Measurements from ENCODE around the gene MT1X.
"Not testable (repeated sequence)": the region's sequence is repeated elsewhere in the genome, so short reads cannot be mapped to it uniquely, and the experiment has no call there.

The MT1X gene

GRCh38 chr16:56673921-56674320, 8.3 kb upstream of the MT1X start:
- Histone ChIP-seq H3K27ac (no peak overlapping the region), H3K4me3 (no peak overlapping the region)

DNA sequence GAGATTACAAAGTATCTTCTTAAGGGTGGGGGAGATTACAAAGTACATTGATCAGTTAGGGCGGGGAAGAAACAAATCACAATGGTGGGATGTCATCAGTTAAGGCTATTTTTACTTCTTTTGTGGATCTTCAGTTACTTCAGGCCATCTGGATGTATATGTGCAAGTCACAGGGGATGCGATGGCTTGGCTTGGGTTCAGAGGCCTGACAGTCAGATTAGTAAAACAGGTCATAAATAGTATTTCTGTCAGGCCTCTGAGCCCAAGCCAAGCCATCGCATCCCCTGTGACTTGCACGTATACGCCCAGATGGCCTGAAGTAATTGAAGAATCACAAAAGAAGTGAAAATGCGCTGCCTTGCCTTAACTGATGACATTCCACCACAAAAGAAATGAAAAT, 7.7 kb upstream of the MT1X start:
- H3K4me3 ChIP-seq, H3K27ac ChIP-seq: not testable (repeated sequence)

DNA sequence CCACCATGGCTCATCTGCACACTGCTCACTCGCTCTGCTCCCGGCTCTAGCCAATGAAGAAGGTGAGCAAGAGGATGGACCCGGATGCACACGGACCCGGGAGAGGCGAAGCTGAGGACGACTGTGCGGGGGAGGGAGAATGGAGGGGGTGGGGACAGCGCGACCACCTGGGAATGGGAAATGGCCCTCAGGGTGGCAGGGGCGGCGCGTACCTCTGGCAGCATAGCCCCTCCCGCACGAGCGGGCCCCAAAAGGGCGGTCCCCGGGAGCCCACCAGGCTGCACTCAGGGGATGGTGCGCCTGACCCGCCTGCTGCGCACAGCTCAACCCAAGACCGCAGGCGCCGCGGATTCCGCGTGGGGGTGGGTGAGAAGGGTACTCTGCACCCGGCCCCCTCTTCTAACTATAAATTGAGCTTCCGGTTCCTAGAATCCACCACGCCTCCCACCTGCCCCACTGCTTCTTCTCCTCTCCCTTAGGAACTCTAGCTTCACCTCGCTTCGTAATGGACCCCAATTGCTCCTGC, 6.5 kb upstream of the MT1X start:
- no peak overlapping the region for H3K27ac ChIP-seq
- H3K4me3 ChIP-seq: peak overlapping the region in 4 of 7 experiments; percentile 4 to 23 (median 11)

- Histone ChIP-seq H3K27ac (no peak overlapping the region), H3K4me3 (no peak overlapping the region)
These were observed 4.8 kb upstream of the MT1X start for GRCh38 chr16:56677474-56677873.

- Histone ChIP-seq H3K27ac (no peak overlapping the region), H3K4me3 (no peak overlapping the region)
These were observed 3.1 kb upstream of the MT1X start for GRCh38 chr16:56679078-56679730.

- Histone ChIP-seq H3K27ac (no peak overlapping the region), H3K4me3 (no peak overlapping the region)
These were observed 2.5 kb upstream of the MT1X start for GRCh38 chr16:56679818-56680217.

- H3K4me3 ChIP-seq: peak overlapping the region; percentile 49 to 74 (median 62)
- peak overlapping the region; percentile 25 to 97 (median 88) for H3K27ac ChIP-seq
These were observed 580 bp downstream of the MT1X start for GRCh38 chr16:56682703-56683397.

DNA sequence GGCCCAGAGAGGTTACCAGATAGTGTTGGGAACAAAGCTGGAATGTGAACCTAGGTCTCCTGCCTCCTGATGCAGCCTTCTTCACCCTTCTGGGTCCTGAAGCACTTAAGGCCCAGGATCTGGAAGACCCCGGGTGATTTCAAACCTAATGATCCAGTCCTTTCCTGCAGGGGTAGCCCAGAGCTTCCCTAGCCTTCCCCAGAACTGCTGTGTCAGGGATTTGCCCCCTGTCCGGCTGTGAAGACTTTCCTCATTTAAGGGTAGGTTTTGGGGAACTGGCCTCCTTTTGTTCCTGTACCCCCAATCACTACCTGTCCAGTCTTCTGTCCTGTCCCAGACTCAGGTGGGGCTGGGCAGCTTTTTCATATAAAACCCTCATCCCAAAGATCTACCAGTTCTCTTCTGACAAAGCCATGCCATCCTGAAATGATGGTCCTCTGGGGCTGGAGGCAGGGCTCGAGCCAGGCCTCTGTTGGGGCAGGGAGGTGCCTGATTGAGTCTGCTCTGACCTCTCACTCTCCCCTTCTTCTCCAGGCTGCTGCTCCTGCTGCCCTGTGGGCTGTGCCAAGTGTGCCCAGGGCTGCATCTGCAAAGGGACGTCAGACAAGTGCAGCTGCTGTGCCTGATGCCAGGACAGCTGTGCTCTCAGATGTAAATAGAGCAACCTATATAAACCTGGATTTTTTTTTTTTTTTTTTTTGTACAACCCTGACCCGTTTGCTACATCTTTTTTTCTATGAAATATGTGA, 1.3 kb downstream of the MT1X start:
- peak overlapping the region; percentile 49 to 74 (median 62) for H3K4me3 ChIP-seq
- peak overlapping the region in 16 of 21 experiments; percentile 65 to 97 (median 89) for H3K27ac ChIP-seq

DNA sequence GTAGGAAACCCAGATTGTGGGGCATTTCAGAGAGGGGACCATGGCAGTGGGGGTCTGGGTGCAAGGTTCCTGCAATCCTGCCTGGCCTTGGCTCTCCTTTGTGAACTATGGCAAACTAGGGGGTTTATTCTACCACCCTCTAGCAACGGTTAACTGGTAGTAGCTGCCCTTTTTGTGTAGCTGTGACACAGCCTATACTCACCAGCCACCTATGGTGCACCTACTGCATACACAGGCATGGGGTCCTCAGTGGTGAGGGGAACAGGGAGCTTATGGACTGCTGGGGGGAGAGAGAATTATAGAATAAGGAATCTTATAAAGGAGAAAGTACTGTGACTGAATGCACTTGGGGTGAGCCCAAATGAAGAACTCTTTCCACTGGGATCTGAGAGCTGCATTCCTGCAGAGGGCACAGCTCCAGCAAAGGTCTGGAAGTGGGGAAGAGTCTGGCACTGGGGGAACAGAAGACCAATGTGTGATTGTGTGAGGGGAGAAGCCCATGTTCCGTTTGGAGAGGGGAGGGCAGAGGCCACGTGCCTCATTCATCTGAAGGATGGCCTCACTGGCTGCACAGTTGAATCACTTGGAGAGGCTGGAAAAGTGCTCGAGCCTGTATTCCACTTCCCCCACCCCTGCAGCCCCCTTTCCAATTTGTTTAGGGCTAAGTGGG, 2.1 kb downstream of the MT1X start:
- Histone ChIP-seq H3K4me3 (peak overlapping the region in 2 of 7 experiments; percentile 66 to 74), H3K27ac (peak overlapping the region in 10 of 21 experiments; percentile 15 to 94 (median 73))

DNA sequence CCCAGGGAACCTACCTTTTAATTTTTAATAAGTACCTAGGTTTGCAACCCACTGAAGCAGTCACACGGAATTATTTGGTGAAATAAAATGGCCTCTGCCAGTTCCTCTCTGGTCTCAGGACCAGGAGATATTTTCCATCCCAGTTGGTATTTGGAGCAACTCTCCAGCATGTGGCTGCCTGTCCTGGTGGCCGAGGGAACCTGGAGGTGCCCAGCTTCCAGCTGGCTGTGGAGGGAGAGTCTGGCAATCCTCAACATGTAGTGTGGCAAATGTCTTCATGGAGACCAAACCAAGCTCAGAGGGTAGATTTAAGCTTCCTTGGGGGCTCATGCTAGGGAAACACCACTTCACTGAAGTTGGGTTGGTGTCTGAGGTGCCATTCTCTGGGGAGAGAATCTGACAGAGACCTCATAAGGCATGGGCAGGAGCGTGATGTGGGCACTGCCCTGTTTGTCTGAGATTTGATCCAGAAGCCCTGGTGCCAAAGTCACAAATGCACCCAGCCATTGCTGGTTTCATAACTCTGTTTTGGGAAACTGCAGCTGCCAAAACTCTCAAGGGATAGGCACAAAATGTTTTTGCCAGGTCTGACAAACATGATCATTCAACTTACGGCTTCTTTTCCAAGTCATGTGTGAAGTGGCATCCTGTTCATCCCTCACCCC, 2.8 kb downstream of the MT1X start:
- Histone ChIP-seq H3K4me3 (peak overlapping the region in 1 of 7 experiments; percentile 74), H3K27ac (peak overlapping the region in 12 of 21 experiments; percentile 1 to 94 (median 61))

GRCh38 chr16:56686758-56687157, 4.5 kb downstream of the MT1X start:
- Histone ChIP-seq H3K27ac (no peak overlapping the region), H3K4me3 (no peak overlapping the region)

- H3K27ac ChIP-seq: peak overlapping the region in 3 of 21 experiments; percentile 10 to 44 (median 29)
- H3K4me3 ChIP-seq: no peak overlapping the region
These were observed 6.5 kb downstream of the MT1X start for GRCh38 chr16:56688762-56689161.

- Histone ChIP-seq H3K27ac (peak overlapping the region in 3 of 21 experiments; percentile 0 to 29 (median 10)), H3K4me3 (no peak overlapping the region)
These were observed 6.9 kb downstream of the MT1X start for GRCh38 chr16:56689171-56689570.

DNA sequence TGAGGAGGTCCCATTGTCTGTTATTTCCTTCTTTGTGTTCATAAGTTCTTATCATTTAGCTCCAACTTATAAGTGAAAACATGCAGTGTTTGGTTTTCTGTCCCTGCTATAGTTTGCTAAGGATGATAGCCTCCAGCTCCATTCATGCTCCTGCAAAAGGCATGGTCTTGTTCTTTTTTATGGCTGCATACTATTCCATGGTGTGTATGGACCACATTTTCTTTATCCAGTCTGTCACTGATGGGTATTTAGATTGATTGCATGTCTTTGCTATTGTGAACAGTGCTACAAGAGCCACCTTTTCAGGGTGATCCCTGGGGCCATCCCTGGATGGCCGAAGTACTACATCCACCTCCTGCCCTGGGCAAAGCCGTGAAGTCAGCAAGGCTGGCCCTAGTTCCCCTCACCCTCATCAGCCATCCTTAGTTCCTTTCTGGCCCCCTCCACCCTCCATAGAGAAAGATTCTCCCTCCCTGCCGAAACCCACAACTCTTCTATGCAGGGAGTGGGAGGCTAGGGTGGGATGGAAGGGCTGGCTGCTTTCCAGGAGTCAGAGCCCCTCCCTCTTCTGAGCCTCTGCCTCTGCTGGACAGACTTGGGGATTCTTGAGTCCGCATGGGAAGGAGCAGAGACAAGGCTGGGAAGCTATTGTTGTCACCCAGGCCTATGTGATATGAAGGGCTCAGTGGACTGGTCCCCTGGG, 8.3 kb downstream of the MT1X start:
- Histone ChIP-seq H3K27ac (no peak overlapping the region), H3K4me3 (no peak overlapping the region)

DNA sequence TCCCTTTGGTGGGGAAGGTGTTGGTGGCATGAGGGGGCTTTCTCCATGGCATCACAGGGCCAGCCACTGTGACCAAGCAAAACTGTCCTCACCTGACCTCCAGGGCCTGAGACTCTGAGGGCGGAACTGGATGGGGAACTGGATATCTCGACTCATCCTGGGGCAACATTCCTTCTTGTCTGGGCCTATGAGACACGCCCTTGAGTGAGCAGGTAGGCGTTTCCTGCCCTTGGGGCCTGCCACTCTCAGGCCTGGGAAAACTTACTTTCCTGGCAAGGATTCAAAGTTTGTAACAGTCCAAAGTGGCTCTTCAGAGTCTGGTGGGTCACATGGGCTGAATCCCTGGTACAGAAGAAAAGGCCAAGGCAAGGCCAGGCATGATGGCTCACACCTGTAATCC, 9.6 kb downstream of the MT1X start:
- peak overlapping the region in 2 of 21 experiments; percentile 4 to 13 for H3K27ac ChIP-seq
- no peak overlapping the region for H3K4me3 ChIP-seq

DNA sequence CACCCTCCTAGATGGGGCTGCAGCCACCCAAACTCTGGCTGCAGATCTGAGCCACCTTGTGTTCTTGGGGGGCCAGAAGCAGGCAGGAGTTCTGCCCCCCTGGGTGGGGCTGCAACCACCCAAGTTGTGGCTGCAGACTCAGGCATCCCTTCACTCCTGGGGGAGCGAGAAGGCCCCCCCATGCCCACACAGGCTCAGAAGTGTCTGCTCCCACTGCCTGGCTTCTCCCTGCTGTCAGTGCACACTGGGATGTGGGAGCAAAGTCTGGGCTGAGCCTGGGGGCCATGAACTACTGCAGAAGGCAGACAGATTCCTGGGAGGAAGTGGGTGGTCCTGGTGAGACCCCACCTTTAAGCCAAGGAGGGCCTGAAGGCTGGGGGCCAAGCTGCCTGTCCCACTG, 13.0 kb downstream of the MT1X start:
- no peak overlapping the region for H3K4me3 ChIP-seq
- H3K27ac ChIP-seq: no peak overlapping the region

DNA sequence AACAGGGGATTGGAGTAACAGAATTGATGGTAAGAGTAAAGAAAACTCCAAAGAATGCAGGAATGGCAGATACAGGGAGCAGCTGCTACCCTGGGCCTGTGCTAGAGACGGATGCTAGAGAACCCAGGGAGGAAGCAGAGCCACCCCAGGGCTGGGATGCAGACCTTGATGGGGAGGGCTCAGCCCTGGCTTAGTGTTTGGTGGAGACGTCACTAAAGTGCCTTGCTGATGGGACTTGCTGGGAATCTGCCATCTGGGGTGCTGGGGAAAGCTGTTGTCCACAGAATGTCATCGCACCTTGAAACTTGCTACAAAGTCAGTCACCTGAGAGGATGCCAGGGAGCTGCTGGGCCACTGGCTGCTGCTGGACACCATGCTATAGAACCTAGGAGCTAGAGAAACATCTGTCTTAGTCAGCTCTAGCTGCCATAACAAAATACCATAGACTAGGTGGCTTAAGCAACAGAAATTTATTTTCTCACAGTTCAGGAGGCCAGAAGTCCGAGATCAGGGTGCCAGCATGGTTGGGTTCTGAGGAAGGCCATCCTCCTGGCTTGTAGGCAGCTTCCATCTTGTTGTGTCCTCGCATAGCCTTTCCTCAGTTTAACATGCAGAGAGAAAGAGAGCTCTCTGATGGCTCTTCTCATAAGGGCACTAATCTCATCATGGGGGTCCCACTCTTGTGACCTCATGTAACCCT, 15.3 kb downstream of the MT1X start:
- no peak overlapping the region for H3K27ac ChIP-seq
- H3K4me3 ChIP-seq: no peak overlapping the region

GRCh38 chr16:56700195-56700594, 17.9 kb downstream of the MT1X start:
- Histone ChIP-seq H3K27ac (no peak overlapping the region), H3K4me3 (no peak overlapping the region)
